ENCODE measurements around the gene RTP5. TPM values are rescaled to one million over a fixed set of nuclear protein-coding genes. Genes with fewer than 3 reads are reported as not detected.

Gene RTP5
- total and polyA plus RNA-seq, 8 donors, result 0.02 to 0.19 TPM; not detected in 6

DNA sequence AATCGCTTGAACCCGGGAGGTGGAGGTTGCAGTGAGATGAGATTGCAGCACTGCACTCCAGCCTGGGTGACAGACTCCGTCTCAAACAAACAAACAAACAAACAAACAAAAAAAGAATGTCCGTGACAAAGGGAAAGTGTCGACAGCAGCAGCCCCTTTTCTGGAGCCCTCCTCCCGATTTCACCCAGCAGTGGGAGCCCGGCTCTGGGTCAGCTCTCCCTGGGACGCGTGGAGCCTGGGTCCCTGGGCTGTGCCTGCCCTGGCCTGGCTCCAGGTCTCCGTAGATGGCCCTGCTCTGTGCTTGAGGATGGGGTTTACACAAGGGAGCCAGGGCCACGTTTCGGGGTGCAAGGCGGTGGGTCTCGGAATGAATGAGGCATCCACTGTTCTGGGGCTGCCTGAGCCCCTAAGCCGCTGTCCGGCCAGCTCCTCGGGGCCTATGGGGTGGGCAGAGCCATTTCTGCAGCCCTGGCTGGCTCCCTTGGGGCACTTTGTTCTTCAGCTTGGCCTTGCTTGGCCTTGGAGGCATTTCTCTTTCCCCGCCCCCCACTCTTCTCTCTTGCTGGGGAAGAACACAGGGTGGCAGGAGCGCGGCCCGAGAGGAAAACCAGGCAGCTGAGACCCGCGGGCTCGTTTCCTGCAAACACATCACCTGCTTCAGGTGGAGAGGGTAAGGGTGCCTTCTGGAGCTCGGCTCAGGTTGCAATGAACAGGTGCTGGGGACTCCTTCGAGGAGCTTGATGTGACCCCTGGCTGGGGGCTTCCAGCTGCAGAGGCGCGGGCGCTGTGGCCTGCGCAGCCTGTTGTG is 29.1 kb downstream of the RTP5 start:
- WGBS, 2 donors, result 68 to 71% methylated on average over 30 of the region's 30 CpGs
- Histone ChIP-seq H3K27me3 (no peaks in the 10 kb centered on the region), H3K36me3 (no peaks in the 10 kb centered on the region), H3K9me3 (no peaks in the 10 kb centered on the region), H3K4me3 (no peak overlapping the region), H3K27ac (peak overlapping the region in 2 of 4 donors; percentile 22 to 59), H3K4me1 (peaks cover 55 to 63% (median 58%) of the 10 kb centered on the region in 3 donors)
- FAIRE-seq (no peak), DNase-seq (peak in 5 of 6 donors; percentile 23 to 73 (median 52)), ATAC-seq (no peak)
- intact Hi-C loops (cut with DNase I), result no loop called here
- TF ChIP-seq, protein P1, sequence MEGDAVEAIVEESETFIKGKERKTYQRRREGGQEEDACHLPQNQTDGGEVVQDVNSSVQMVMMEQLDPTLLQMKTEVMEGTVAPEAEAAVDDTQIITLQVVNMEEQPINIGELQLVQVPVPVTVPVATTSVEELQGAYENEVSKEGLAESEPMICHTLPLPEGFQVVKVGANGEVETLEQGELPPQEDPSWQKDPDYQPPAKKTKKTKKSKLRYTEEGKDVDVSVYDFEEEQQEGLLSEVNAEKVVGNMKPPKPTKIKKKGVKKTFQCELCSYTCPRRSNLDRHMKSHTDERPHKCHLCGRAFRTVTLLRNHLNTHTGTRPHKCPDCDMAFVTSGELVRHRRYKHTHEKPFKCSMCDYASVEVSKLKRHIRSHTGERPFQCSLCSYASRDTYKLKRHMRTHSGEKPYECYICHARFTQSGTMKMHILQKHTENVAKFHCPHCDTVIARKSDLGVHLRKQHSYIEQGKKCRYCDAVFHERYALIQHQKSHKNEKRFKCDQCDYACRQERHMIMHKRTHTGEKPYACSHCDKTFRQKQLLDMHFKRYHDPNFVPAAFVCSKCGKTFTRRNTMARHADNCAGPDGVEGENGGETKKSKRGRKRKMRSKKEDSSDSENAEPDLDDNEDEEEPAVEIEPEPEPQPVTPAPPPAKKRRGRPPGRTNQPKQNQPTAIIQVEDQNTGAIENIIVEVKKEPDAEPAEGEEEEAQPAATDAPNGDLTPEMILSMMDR (IDR thresholded peaks at IDR 0.05), result no peak

DNA sequence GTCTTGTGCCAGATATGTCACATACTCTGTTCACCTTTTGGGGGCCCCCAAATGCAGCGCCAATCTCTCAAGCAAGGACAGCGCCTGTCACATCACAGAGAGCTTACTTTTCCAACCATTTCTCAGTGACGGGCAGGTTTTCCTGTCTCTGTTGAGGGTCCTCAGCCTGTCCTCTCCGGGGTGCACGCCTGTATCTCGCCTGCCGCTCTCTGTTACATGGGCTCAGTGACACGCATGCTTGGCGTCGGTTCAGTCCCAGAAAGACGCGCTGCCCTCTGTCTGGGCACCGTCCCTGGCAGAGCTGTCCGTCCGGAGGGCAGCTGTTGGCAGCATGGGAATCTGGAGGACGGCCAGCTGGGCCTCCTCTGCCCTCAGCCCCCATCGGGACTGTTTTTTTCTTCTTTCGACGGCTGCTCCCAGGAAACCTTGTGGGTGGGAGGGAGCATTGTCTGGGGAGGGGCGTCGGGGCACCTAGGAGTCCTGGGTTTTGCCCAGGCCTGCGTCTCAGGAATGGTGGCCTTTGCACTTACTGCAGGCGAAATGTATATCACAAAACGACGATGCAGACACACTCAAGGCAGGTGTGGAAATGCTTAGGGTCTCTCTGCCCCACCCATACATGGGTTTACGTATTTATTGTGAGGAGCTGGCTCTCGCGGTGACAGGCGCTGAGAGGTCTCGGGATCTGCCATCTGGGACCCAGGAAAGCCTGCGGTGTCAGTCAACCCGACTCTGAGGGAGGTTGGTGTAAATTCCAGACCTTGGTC is 30.9 kb downstream of the RTP5 start:
- no peaks in the 10 kb centered on the region for H3K27me3 ChIP-seq
- WGBS, 2 donors, result 43 to 51% methylated on average over 32 of the region's 32 CpGs
- no peaks in the 10 kb centered on the region for H3K9me3 ChIP-seq
- no peak for FAIRE-seq
- ATAC-seq, result peak in 3 of 4 donors; percentile 3 to 5 (median 4)
- peaks cover 51 to 69% (median 52%) of the 10 kb centered on the region in 3 donors for H3K4me1 ChIP-seq
- H3K36me3 ChIP-seq, result no peaks in the 10 kb centered on the region
- TF ChIP-seq, protein P1 (IDR thresholded peaks at IDR 0.05), result no peak
- H3K27ac ChIP-seq, result peak overlapping the region; percentile 48 to 86 (median 78)
- intact Hi-C loops (cut with DNase I), result no loop called here
- H3K4me3 ChIP-seq, result peak overlapping the region in 2 of 4 donors; percentile 4 to 40
- peak; percentile 56 to 89 (median 73) for DNase-seq

DNA sequence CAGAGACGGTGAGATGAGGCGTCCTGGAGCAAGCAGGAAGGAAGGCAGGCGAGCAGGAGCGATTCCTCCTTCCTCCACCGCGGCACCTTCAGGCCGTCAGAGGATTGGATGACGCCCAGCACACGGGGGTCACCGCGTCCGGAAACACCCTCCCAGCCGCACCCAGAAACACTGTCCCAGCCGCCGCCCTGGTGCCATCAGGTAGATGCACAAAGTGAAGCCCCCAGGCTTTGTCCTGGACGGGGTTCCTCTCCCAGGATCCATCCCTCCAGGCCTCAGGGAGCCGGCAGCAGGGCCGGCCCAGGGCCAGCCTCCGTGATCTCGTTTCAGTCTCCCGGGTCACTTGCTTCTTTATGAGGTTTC is 31.5 kb downstream of the RTP5 start:
- TF ChIP-seq, protein P1 (IDR thresholded peaks at IDR 0.05), result no peak
- Histone ChIP-seq H3K9me3 (no peaks in the 10 kb centered on the region), H3K27ac (peak overlapping the region; percentile 48 to 86 (median 78)), H3K4me1 (peaks cover 51 to 71% (median 56%) of the 10 kb centered on the region in 3 donors), H3K4me3 (peak overlapping the region in 2 of 4 donors; percentile 25 to 40), H3K27me3 (no peaks in the 10 kb centered on the region), H3K36me3 (no peaks in the 10 kb centered on the region)
- peak in 5 of 6 donors; percentile 26 to 77 (median 47) for DNase-seq
- 72 to 88% methylated on average over 19 to 21 of the region's 21 CpGs for WGBS, 2 donors
- no peak for ATAC-seq
- FAIRE-seq, result no peak
- intact Hi-C loops (cut with DNase I), result no loop called here

DNA sequence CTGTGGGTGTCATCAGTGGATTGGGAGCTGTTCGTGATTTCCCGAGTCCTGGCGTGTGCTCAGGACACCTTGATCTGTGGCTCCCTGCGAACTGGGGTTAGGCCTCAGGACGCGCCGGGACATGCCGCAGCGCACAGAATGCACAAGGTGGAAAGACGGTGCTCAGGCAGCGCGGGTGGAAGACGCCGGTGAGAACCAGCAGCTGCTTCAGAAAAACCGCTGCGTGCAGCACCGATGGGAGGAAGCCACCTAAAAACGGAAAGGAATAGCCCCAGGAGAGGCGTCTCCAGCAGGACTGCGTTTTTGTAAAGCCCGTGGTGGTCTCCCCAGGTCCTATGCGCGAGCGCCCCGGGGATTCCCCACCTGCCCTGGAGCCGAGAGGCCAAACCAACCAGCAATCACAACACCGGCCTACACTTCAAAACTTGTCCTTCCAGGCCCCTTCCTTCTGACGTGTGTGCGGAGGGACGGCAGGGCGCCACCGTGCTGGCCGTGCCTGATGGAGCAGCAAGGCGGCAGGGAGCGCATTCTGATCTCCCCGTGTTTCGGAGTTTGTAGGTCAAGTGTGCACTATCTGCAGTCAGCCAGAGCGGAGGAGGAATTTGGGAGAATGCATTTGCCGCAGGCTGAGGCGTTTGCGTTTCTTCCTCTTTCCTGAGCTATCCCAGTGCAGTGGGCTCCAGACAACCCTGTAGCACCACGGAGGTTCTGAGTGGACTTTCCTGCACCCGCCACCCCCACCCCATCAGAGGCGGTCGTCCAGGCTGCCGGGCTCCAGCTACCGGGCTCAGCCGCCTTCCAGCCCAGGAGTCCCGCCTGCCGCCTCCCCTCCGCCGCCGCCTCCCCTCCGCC is 32.2 kb downstream of the RTP5 start:
- Histone ChIP-seq H3K27me3 (no peaks in the 10 kb centered on the region), H3K9me3 (no peaks in the 10 kb centered on the region), H3K27ac (peak overlapping the region; percentile 48 to 86 (median 78)), H3K36me3 (no peaks in the 10 kb centered on the region), H3K4me1 (peaks cover 57 to 75% (median 62%) of the 10 kb centered on the region in 3 donors), H3K4me3 (peak overlapping the region in 3 of 4 donors; percentile 10 to 40 (median 25))
- intact Hi-C loops (cut with DNase I), result no loop called here
- WGBS, 2 donors, result 48 to 55% methylated on average over 46 to 54 of the region's 54 CpGs
- ATAC-seq (peak; percentile 11 to 32 (median 25)), FAIRE-seq (no peak), DNase-seq (peak; percentile 62 to 81 (median 69))
- TF ChIP-seq, protein P1 (IDR thresholded peaks at IDR 0.05), result no peak
